GM12878 (cell line): ENCODE results near the gene HMBS. TPM values are rescaled to one million over a fixed set of nuclear protein-coding genes. Genes with fewer than 3 reads are reported as not detected.

Experiments used
- polyA plus RNA-seq, 11 experiments: library from polyadenylated mRNA; depleted of rRNA in 4 of 11; unstranded in 6 of 11; stranded (reverse) in 5 of 11; fragments of >200 nt; fragmentation: Nextera tagmentation in 4 of 11; fragmentation: Illumina TruSeq in 1 of 11; extraction: Ambion mirVana in 4 of 11; extraction: Trizol in 1 of 11; gene quantifications; 1 replicate in 1 of 11; 2 replicates in 10 of 11; pipeline versions ENCODE4 v1.2.1 to v1.2.3, GENCODE V29; 2011 to 2016; ENCODE audit warnings: inconsistent platforms in 2 of 11, missing spikeins in 2 of 11, low read depth in 1 of 11
- total RNA-seq, 4 experiments: library from RNA; depleted of rRNA in 3 of 4; stranded (reverse); fragments of >200 nt in 3 of 4; fragmentation: Illumina TruSeq in 1 of 4; extraction: Trizol in 1 of 4; gene quantifications; 2 replicates each; pipeline versions ENCODE4 v1.2.1 to v1.2.3, GENCODE V29; 2013 to 2021

Gene HMBS
- total and polyA plus RNA-seq, 10 of the 15 experiments (the other 5 are each of a cell fraction or from before 2014, with no cell fraction given), result 17.7 to 96.7 (median 49.7) TPM

Other genes with a start within 250 kb of the HMBS start
Only the 7 nearest of the 19 such genes appear.
- gene SLC37A4, start 54.0 kb upstream of the HMBS start, total RNA-seq (2014; rRNA removed), result 15.5 and 17.1 TPM in 2 replicates
- 11.5 and 11.6 TPM in 2 replicates for gene SLC37A4, start 54.0 kb upstream of the HMBS start, total RNA-seq (2014; rRNA removed; fragmentation: Illumina TruSeq; extraction: Trizol)
- 19.2 and 20.6 TPM in 2 replicates for gene SLC37A4, start 54.0 kb upstream of the HMBS start, total RNA-seq (2021)
- 22.0 and 29.7 TPM in 2 replicates for gene SLC37A4, start 54.0 kb upstream of the HMBS start, polyA plus RNA-seq (2011; rRNA removed)
- 16.4 and 20.1 TPM in 2 replicates for gene SLC37A4, start 54.0 kb upstream of the HMBS start, polyA plus RNA-seq (2014; fragmentation: Illumina TruSeq; extraction: Trizol)
- gene SLC37A4, start 54.0 kb upstream of the HMBS start, polyA plus RNA-seq (2014; fragmentation: Nextera tagmentation; extraction: Ambion mirVana), result 10 to 100 TPM; 11.9 to 12.1 TPM
- gene SLC37A4, start 54.0 kb upstream of the HMBS start, polyA plus RNA-seq (2014; rRNA removed), result 25.3 and 25.8 TPM in 2 replicates
- gene SLC37A4, start 54.0 kb upstream of the HMBS start, polyA plus RNA-seq (2016; fragmentation: Nextera tagmentation; extraction: Ambion mirVana), result 10 to 100 TPM; 24.2 to 27.8 TPM
- 90.7 and 94.9 TPM in 2 replicates for gene HYOU1, start 27.7 kb upstream of the HMBS start, total RNA-seq (2014; rRNA removed)
- 80.8 and 91.5 TPM in 2 replicates for gene HYOU1, start 27.7 kb upstream of the HMBS start, total RNA-seq (2014; rRNA removed; fragmentation: Illumina TruSeq; extraction: Trizol)
- gene HYOU1, start 27.7 kb upstream of the HMBS start, total RNA-seq (2021), result 133 and 156 TPM in 2 replicates
- 74.8 and 119 TPM in 2 replicates for gene HYOU1, start 27.7 kb upstream of the HMBS start, polyA plus RNA-seq (2011; rRNA removed)
- gene HYOU1, start 27.7 kb upstream of the HMBS start, polyA plus RNA-seq (2014; fragmentation: Illumina TruSeq; extraction: Trizol), result 93.2 and 121 TPM in 2 replicates
- 10 to 100 TPM; 15.4 to 46.3 TPM for gene HYOU1, start 27.7 kb upstream of the HMBS start, polyA plus RNA-seq (2014; fragmentation: Nextera tagmentation; extraction: Ambion mirVana)
- 99.4 and 116 TPM in 2 replicates for gene HYOU1, start 27.7 kb upstream of the HMBS start, polyA plus RNA-seq (2014; rRNA removed)
- 100 to 1,000 TPM; 154 to 157 TPM for gene HYOU1, start 27.7 kb upstream of the HMBS start, polyA plus RNA-seq (2016; fragmentation: Nextera tagmentation; extraction: Ambion mirVana)
- 24.2 and 25.3 TPM in 2 replicates for gene VPS11, start 17.1 kb upstream of the HMBS start, total RNA-seq (2014; rRNA removed)
- 24.4 and 24.9 TPM in 2 replicates for gene VPS11, start 17.1 kb upstream of the HMBS start, total RNA-seq (2014; rRNA removed; fragmentation: Illumina TruSeq; extraction: Trizol)
- 22.9 and 25.9 TPM in 2 replicates for gene VPS11, start 17.1 kb upstream of the HMBS start, total RNA-seq (2021)
- 8.1 and 15.8 TPM in 2 replicates for gene VPS11, start 17.1 kb upstream of the HMBS start, polyA plus RNA-seq (2011; rRNA removed)
- gene VPS11, start 17.1 kb upstream of the HMBS start, polyA plus RNA-seq (2014; fragmentation: Illumina TruSeq; extraction: Trizol), result 25.1 and 25.8 TPM in 2 replicates
- gene VPS11, start 17.1 kb upstream of the HMBS start, polyA plus RNA-seq (2014; fragmentation: Nextera tagmentation; extraction: Ambion mirVana), result 10 to 100 TPM; 18.3 to 18.9 TPM
- 26.4 and 30.3 TPM in 2 replicates for gene VPS11, start 17.1 kb upstream of the HMBS start, polyA plus RNA-seq (2014; rRNA removed)
- 10 to 100 TPM; 24.6 to 26.2 TPM for gene VPS11, start 17.1 kb upstream of the HMBS start, polyA plus RNA-seq (2016; fragmentation: Nextera tagmentation; extraction: Ambion mirVana)
- 34.8 and 38.3 TPM in 2 replicates for gene DPAGT1, start 17.0 kb downstream of the HMBS start, total RNA-seq (2014; rRNA removed)
- gene DPAGT1, start 17.0 kb downstream of the HMBS start, total RNA-seq (2014; rRNA removed; fragmentation: Illumina TruSeq; extraction: Trizol), result 16.9 and 20.5 TPM in 2 replicates
- 46.6 and 54.8 TPM in 2 replicates for gene DPAGT1, start 17.0 kb downstream of the HMBS start, total RNA-seq (2021)
- gene DPAGT1, start 17.0 kb downstream of the HMBS start, polyA plus RNA-seq (2011; rRNA removed), result 36.2 and 65.5 TPM in 2 replicates
- gene DPAGT1, start 17.0 kb downstream of the HMBS start, polyA plus RNA-seq (2014; fragmentation: Illumina TruSeq; extraction: Trizol), result 53.7 and 54.1 TPM in 2 replicates
- gene DPAGT1, start 17.0 kb downstream of the HMBS start, polyA plus RNA-seq (2014; fragmentation: Nextera tagmentation; extraction: Ambion mirVana), result 10 to 100 TPM; 33.0 to 47.8 TPM
- 48.9 and 57.6 TPM in 2 replicates for gene DPAGT1, start 17.0 kb downstream of the HMBS start, polyA plus RNA-seq (2014; rRNA removed)
- gene DPAGT1, start 17.0 kb downstream of the HMBS start, polyA plus RNA-seq (2016; fragmentation: Nextera tagmentation; extraction: Ambion mirVana), result 10 to 100 TPM; 93.1 to 95.6 TPM
- 4.7 and 4.9 TPM in 2 replicates for gene C2CD2L, start 22.5 kb downstream of the HMBS start, total RNA-seq (2014; rRNA removed)
- gene C2CD2L, start 22.5 kb downstream of the HMBS start, total RNA-seq (2014; rRNA removed; fragmentation: Illumina TruSeq; extraction: Trizol), result 3.9 and 4.8 TPM in 2 replicates
- 9.6 and 11.0 TPM in 2 replicates for gene C2CD2L, start 22.5 kb downstream of the HMBS start, total RNA-seq (2021)
- 2.9 and 5.2 TPM in 2 replicates for gene C2CD2L, start 22.5 kb downstream of the HMBS start, polyA plus RNA-seq (2011; rRNA removed)
- gene C2CD2L, start 22.5 kb downstream of the HMBS start, polyA plus RNA-seq (2014; fragmentation: Illumina TruSeq; extraction: Trizol), result 2.7 and 7.3 TPM in 2 replicates
- under 1 TPM; 0.21 to 0.42 TPM for gene C2CD2L, start 22.5 kb downstream of the HMBS start, polyA plus RNA-seq (2014; fragmentation: Nextera tagmentation; extraction: Ambion mirVana)
- gene C2CD2L, start 22.5 kb downstream of the HMBS start, polyA plus RNA-seq (2014; rRNA removed), result 7.4 and 10.5 TPM in 2 replicates
- gene C2CD2L, start 22.5 kb downstream of the HMBS start, polyA plus RNA-seq (2016; fragmentation: Nextera tagmentation; extraction: Ambion mirVana), result 1 to 10 TPM; 3.1 to 5.5 TPM
- 17.9 and 18.0 TPM in 2 replicates for gene HINFP, start 36.7 kb downstream of the HMBS start, total RNA-seq (2014; rRNA removed)
- gene HINFP, start 36.7 kb downstream of the HMBS start, total RNA-seq (2014; rRNA removed; fragmentation: Illumina TruSeq; extraction: Trizol), result 12.2 and 15.1 TPM in 2 replicates
- 16.1 and 24.5 TPM in 2 replicates for gene HINFP, start 36.7 kb downstream of the HMBS start, total RNA-seq (2021)
- gene HINFP, start 36.7 kb downstream of the HMBS start, polyA plus RNA-seq (2011; rRNA removed), result 16.2 and 25.9 TPM in 2 replicates
- gene HINFP, start 36.7 kb downstream of the HMBS start, polyA plus RNA-seq (2014; fragmentation: Illumina TruSeq; extraction: Trizol), result 18.1 and 18.6 TPM in 2 replicates
- gene HINFP, start 36.7 kb downstream of the HMBS start, polyA plus RNA-seq (2014; fragmentation: Nextera tagmentation; extraction: Ambion mirVana), result 10 to 100 TPM; 13.1 to 18.9 TPM
- gene HINFP, start 36.7 kb downstream of the HMBS start, polyA plus RNA-seq (2014; rRNA removed), result 26.3 and 27.4 TPM in 2 replicates
- 10 to 100 TPM; 17.9 to 18.6 TPM for gene HINFP, start 36.7 kb downstream of the HMBS start, polyA plus RNA-seq (2016; fragmentation: Nextera tagmentation; extraction: Ambion mirVana)
- not detected in 2 replicates for gene ABCG4, start 64.2 kb downstream of the HMBS start, total RNA-seq (2014; rRNA removed)
- not detected in 2 replicates for gene ABCG4, start 64.2 kb downstream of the HMBS start, total RNA-seq (2014; rRNA removed; fragmentation: Illumina TruSeq; extraction: Trizol)
- gene ABCG4, start 64.2 kb downstream of the HMBS start, total RNA-seq (2021), result not detected in 2 replicates
- gene ABCG4, start 64.2 kb downstream of the HMBS start, polyA plus RNA-seq (2011; rRNA removed), result not detected in 2 replicates
- not detected in 2 replicates for gene ABCG4, start 64.2 kb downstream of the HMBS start, polyA plus RNA-seq (2014; fragmentation: Illumina TruSeq; extraction: Trizol)
- not detected for gene ABCG4, start 64.2 kb downstream of the HMBS start, polyA plus RNA-seq (2014; fragmentation: Nextera tagmentation; extraction: Ambion mirVana)
- gene ABCG4, start 64.2 kb downstream of the HMBS start, polyA plus RNA-seq (2014; rRNA removed), result 0.04 TPM in 1 of 2 replicates, not detected in the other
- not detected for gene ABCG4, start 64.2 kb downstream of the HMBS start, polyA plus RNA-seq (2016; fragmentation: Nextera tagmentation; extraction: Ambion mirVana)